HG03457 (cell line): ENCODE data around the gene KIAA0319L.

Experiments used
- ATAC-seq: cut with Tn5 transposase; IDR thresholded peaks from one replicate; pipeline ENCODE4 v1.9.1; 2021; ENCODE audit warnings: moderate number of reproducible peaks; ENCODE audit not compliant: unreplicated experiment

The KIAA0319L gene

DNA sequence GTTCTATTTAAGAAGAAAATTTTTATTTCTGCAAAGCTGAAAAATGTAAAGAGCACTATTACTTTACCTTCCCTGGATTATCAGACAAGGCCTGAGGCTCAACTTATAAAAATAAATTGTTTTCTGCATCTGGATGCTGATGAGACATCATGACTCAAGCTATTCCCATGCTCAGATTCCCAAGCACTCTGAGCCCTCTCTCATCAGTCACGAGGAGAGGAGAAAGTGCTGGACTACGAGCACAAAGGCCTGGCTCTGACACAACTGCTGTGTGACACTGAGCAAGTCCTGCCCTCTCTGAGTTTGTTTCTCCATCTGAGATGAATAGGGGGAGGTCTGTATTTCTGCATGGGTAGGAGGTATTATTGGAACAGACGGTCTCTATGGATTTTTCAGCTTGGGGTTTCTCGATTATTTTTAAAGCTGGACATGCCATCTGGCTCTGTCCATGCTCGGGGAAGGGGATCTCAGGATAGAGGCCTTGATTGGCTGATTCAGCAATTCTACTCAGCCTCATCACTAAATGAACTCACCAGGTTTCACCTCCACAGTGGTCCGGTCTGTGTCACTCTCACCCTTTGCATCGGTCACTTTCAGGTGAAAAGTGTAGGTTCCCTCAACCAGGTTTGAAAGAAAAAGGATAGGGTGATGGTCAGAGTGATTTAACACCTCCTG is 107.7 kb downstream of the KIAA0319L start:
- no peak for ATAC-seq

DNA sequence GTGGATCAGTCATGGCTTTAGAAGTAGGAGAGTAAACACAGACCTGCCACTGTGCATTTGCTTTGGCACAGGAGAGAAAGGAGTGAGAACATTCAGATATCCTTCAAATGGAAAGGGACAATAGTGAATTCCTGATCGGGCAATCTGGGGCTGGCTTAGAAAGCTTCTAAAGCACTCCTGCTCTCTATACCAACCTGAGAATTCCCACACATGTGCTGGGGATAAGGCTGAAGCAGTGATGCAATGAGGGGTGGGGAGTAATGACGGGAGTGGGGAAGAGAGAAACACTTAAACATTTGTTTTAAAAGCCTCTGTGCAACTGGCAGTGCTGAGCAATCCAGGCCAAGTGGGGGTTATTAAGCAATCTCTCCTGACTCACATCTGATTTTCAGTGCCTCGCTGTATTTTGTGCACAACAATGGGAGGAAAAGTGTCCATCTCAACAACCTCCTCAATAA is 108.8 kb downstream of the KIAA0319L start:
- no peak for ATAC-seq

DNA sequence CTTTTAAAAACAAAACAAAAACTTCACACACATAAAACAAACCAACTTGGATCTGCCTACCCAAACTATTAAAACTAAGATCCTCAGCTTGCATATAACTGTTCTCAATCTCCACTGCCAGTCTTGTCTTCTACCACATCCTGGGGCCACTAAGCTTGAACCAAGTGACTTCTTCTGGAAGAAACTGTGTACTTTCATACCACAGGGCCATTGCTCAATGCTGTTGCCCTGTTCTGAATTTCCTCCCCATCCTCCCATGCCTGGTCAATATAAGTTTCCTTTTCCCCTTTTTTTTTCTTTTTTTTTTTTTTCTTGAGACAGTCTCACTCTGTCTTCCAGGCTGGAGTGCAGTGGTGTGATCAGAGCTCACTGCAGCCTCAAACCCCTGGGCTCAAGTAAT is 109.9 kb downstream of the KIAA0319L start:
- ATAC-seq = no peak

DNA sequence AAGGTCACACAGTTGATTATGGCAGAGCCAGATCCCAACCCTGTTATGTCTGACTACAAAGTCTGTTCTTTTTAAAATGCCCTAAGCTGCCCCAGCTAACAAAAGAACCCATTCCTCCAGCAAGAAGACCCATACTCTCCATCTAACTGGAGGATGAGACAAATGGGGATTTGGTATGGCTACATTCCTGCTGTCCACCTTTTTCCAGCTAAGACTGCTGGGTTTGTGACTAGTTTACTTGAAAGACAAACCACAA is 112.8 kb downstream of the KIAA0319L start:
- ATAC-seq = no peak

DNA sequence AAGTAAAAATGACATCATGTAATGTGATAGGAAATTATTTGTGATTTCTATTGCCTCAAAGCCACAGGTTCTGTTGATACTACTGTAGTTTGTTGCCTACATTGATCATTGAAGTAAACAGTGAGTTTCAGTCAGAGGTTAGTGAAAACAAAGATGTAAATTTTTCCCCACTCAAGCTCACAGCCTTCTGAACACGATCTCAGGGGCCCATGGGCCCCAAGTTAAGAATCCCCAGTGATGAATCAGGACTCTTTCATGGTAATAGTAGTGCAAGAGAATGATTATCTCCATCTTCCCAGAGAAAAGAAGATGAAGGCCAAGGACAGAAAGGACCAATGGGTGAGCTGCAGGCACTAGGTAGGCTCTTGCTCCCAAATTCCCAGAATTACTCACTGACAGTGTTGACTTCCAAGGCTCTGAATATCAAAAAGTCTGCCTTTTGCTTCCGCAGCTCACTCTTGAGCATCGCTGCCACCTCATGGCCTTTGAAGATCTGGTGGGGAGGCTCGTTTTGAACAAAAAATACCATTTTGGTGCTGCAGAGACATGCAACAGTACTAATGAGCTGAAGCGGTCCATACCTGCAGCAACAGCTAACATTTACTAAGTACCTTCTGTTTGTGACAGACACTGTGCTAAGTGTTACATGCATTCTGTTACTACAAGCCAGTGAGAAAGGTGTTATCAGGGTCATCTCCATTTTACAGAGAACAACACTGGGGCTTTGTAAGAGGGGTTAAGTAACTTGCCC is 113.3 kb downstream of the KIAA0319L start:
- no peak for ATAC-seq

DNA sequence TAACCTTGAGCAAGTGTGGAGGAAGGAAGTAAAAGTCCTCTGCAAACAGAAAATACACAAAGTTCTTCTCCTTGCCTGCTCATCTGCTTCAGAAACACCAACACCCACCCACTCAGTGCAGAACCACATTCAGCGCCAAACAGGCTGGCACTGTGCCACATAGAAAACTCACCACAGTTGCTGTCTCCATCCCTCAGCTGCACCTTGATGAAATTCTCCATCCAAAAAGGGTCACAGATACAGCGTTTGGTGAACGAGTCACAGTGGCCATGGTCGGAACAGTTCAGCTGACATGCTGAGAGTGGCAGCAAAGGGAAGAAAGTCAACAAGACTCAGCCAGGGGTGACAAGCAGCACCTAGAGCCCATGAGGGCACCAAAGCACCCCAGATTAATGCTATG is 114.5 kb downstream of the KIAA0319L start:
- ATAC-seq = no peak

DNA sequence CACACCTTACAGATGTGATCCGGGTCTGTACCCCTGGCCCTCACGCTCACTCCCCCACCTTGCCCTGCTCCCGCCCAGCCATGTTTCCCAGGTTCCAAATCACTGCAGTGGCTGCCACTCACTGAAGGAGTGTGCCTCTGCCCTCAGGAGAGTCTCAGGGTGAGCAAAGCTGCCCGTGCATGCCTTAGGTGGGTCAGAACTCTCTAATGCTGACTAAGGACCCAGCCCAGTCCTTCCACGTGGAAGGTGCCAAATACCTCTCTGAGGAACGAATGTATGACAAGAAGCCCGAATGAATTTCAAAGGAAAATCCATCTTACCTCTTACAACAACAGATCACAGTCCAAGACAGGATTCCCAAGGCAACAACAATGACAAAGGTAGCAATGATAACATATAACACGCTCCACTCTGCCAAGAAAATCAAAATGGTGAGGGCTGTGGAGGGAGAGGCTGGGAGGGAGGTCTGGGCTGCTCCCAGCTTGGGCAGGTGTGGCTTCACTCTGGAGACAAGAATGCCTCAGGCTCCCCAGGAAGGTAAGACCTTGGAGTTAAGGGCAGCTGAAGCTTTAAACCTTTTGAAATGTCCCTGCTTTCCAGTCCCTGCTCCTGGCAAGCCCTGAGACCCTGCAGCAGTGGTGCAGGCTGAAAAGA is 115.2 kb downstream of the KIAA0319L start:
- no peak for ATAC-seq

DNA sequence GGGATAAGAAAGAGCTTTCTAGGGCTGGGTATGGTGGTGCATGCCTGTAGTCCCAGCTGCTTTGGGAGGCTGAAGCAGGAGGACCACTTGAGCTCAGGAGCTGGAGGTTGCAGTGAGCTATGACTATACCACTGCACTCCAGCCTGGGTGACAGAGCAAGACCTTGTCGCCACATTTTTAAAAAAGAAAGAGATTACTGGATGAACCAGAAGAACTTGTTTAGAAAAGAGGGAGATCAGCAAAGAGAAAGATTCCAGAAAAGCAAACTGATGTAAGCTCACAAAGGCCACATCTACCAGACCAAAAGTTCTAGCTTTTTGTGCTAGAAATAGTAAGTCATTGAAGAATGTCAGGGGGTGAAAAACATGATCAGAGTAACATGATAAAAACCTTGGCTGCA is 117.6 kb downstream of the KIAA0319L start:
- ATAC-seq = no peak

DNA sequence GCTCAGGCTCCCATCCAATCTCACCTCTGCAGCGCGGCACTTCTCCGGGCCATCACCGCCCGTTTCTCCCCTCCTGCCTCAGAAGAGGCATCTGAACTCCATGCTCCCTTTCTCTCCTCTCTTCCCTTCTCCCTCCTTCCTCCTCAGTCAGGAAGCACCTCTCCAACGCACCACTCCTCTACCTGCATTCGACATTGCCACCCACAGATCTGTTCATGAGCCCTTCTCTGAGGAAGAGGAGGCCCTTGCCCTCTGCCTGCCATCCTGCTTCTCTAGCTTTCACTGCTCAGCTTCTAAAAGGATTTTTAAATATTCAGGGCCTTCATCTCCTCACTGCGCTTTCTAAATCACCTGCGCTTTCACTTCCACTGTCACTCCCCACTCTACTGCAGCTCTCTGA is 120.0 kb downstream of the KIAA0319L start:
- no peak for ATAC-seq

DNA sequence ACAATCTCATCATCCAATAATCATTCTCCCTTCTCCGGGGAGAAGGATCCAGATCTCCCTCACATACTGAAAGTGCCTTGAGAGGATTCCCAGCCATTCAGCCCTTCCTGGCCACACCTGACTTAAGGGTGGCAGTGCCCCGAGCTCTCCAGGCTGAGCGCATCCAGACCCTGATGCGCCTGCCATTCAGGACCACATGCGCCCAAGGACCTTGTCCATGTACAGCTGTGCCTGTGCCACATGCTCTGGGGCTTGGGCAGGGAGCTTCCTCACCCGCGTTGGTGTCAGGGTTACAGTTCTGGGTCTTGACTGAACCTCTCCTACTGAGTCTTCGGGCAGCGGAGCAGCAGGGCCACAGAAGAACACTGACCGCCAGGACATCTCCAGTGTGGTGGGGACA is 121.1 kb downstream of the KIAA0319L start:
- ATAC-seq = no peak

DNA sequence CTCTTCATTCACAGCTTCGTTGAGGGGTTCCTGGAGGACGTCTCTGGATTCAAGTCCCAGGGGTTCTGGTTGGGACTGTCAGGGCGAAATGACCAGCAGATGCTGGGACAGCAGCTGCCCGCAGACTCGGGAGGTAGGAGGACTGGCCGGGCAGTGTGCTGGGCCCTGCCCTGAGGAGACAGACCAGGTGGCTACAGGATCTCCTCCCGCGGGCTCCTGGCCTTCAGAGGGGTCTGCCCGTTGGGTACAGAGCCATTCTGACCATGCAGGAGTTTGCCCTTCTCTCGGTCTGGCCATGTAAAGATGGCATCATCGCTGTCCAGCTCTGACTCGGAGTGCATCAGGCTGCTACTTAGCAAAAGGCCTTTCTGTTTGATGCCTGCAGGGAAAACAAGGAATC is 122.5 kb downstream of the KIAA0319L start:
- no peak for ATAC-seq

DNA sequence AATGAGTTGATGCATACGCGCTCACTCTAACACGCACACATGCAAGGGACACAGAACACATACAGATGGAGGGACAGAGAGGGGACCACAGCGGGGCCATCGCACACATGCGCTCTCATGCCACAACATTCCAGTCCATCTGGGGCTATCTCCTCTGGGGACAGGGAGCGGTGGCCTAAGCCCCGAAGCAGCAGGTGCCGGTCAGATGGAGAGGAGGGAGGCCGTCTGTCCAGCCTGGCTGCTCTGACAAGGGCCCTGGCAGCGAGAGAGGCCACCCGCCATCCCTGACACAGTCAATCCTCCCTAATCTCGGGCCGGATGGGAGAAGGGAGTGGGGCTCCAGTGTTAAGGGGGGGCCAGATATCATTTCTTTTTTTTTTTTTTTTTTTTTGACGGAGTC is 123.5 kb downstream of the KIAA0319L start:
- no peak for ATAC-seq

DNA sequence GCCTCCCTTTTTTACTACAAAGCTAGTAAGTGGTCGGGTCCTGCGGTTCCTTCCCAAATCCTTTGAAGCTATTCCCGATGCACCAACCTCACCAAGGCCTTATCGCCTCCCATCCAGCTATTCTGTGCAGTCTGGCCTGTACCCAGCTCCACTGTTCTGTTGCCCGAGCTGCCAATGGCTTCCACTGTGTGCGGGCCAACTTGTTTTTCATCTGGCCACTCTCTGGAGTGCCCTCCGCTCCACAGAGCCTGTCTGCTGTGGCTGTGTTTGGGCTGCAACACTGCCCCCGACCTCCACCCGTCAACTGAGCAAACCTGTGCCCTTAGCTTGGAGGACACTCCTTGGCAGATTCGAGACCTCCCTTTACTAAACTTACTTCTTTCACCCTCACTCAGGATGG is 125.0 kb downstream of the KIAA0319L start:
- no peak for ATAC-seq

DNA sequence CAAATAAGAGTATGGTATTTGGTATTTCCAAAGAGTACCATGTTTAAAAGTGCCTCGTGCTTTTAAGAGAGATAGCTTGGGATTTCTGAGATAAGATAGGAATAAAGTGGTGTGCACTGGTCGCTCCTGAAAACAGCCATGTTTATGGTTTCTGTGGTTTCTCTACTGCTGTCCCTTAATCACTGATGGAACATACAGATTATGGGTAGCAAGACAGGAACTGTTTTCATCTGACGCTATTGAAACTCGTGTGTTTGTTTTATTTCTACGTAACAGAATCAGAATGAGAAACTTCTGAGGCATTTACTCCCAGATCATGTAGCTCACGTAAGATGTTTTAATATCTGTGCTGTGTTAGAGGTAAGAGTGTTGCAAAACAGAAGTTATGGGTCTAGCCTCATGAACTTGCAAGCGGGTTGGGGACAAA is 126.0 kb downstream of the KIAA0319L start:
- no peak for ATAC-seq

DNA sequence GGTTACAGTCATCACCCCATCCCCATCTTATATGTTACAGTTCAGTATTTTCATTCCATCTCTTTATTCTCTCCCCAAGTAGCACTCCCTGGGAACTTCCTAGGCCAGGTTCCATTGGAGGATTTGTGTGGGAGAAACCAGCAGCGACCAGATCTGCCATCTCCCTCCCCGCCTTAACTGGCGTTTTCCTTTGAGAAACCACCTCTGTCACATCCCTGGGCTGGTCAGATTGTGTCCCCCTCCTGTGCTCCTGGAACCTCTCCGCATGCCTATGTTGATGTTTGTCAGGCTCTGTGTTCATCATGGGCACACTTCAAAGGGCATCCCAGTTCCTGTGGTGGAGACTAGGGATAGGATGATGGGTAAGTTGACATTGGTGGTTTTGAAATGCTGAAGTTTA is 126.4 kb downstream of the KIAA0319L start:
- ATAC-seq = no peak

DNA sequence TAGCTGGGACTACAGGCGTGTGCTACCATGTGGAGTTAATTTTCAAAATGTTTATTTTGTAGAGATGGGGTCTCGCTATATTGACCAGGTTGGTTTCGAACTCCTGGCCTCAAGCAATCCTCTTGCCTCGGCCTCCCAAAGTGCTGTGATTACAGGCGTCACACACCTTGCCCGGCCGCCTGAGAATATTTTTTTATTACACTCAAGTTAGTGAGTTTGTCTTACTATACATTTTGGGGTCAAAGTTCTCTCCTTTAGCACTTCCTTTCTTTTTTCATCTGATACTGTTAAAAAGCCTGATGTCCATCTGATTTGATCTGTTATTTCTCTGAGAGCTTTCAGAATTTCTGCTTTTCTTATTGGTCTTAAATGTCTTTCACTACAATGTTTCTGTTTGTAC is 128.8 kb downstream of the KIAA0319L start:
- ATAC-seq = no peak

DNA sequence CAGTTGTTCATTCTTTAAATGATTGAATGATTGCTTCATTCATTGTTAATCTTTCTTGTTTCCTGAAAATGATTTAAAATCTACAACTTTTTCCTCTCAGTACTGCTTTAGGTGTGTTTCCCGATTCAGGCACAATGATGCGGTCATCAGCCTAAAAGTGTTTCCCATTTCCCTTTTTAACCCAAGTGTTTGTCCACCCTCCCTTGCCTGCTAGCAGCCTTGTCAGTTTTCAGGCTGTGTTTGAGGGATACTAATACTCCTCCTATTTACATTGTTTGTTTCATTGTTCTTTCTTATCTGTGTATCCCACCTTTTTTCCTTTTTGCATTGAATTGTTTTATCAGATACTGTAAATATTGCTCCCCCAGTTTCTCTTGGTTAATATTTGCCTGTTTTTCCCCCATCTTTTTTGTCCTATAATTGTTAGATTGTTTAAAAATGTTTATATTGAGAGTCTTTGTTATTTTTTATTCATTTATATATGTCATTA is 131.1 kb downstream of the KIAA0319L start:
- ATAC-seq = no peak

DNA sequence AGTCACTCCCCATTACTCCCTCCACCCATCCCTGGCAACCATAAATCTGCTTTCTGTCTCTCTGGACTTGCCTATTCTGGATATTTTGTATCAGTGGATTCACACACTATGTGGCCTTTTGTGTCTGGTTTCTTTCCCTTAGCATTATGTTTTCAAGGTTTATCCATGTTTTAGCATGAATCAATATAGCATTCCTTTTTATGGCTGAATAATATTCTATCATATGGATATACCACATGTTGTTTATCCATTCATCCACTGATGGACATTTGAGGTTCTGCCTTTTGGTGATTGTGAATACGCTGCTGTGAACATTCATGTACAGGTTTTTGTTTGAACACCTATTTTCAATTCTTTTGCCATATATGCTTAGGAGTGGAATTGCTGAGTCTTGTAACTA is 148.3 kb downstream of the KIAA0319L start:
- no peak for ATAC-seq

DNA sequence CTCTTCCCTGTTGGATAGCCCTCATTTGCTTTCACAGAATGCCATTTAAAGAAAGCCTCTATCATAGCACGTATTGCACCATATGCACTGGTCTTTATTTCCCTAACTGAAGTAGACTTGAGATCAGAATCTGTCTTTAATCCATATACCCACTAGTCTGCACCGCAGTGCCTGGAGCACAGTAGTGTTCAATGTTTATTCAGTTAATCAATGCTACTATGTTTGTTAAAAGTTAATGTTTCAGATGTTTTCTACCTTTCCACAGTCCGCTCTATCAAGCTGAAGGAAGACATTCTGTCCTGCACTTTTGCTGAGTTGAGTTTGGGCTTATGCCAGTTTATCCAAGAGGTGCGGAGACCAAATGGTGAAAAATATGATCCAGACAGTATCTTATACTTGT is 149.5 kb downstream of the KIAA0319L start:
- no peak for ATAC-seq

DNA sequence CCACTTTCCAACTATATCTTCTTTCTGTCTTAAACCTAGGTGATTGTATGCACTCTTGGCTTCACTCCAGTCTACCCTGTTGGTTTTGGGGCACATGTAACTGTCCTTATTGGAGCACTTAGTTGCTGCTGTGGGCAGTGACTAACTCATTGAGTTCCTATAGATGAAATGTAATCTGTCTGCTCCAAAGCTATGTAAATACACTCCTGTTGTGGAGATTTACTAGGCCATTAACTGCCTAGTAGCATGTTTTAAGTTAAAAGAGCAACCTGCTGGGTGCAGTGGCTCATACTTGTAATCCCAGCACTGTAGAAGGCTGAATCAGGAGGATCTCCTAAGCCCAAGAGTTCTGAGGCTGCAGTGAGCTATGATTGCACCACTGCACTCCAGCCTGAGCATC is 151.1 kb downstream of the KIAA0319L start:
- no peak for ATAC-seq

DNA sequence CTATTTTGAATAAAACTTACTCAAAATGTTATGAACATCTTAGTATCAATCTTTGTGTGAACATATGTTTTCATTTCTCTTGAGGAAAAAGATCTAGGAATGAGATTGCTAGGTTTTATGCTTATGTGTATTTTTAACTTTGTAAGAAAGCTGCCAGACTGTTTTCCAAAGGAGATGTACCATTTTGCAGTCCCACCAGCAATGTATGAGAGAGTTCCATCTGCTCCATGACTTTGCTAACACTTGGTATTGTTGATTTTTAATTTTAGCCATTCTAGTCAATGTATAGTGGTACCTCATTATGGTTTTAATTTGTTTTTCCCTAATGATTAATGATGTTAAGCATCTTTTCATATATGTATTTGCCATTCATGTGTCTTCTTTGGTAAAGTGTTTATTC is 156.2 kb downstream of the KIAA0319L start:
- ATAC-seq = no peak

DNA sequence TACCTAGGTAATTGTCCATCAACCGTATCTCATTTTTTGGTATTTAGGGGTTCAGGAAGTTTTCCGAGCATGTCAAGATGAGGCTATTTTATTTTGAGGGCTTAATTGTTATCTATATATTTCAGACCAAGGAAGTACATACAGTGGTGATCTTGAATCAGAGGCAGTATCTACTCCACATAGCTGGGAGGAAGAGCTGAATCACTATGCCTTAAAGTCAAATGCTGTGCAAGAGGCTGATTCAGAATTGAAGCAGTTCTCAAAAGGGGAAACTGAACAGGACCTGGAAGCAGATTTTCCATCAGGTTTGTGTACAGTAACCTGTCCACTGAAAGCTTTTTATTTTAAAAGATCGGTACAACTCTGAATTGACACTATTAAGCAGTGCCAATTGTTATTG is 158.5 kb downstream of the KIAA0319L start:
- ATAC-seq = no peak
